PC-3 (cell line): ENCODE data around the gene DIS3L2. TPM values are rescaled to one million over a fixed set of nuclear protein-coding genes. Genes with fewer than 3 reads are reported as not detected.

Experiments used
- ATAC-seq: fragments of 200-7000 bp; cut with Tn5 transposase; 2 replicates; pipeline ENCODE4 v1.9.1; 2020; ENCODE audit warnings: mild to moderate bottlenecking, moderate library complexity
- BruUV-seq: library from RNA; stranded (reverse); fragments of 400-500 nt; replicated peaks from 2 replicates; lab custom pipeline; 2021; lab: Mats Ljungman, UMichigan
- CTCF ChIA-PET: fragments of 300-600 bp; sonication (Branson Sonifier 250); formaldehyde crosslinking; loops from one replicate; lab custom pipeline; 2022; ENCODE audit warnings: antibody characterized with exemption; lab: Charles Lee
- POLR2A ChIA-PET: fragments of 300-600 bp; sonication (Branson Sonifier 250); formaldehyde crosslinking; loops from one replicate; lab custom pipeline; 2022; ENCODE audit warnings: antibody characterized with exemption; ENCODE audit not compliant: unreplicated experiment; lab: Charles Lee
- DNase-seq: peaks from one replicate; pipeline ENCODE4 v3.0.0-alpha.2; 2015
- H2AFZ ChIP-seq: fragments of 300-600 bp; sonication (generic); 2 replicates; pipeline ENCODE4 v1.6.0; 2016; ENCODE audit warnings: antibody characterized with exemption, low read length
- H3F3A ChIP-seq: fragments of 300-600 bp; sonication (generic); one replicate; pipeline ENCODE4 v1.6.0; 2017; ENCODE audit warnings: antibody characterized with exemption, low read length, control low read depth, mild to moderate bottlenecking; ENCODE audit not compliant: unreplicated experiment
- H3K27ac ChIP-seq: fragments of 300-600 bp; sonication (generic); 2 replicates; pipeline ENCODE4 v1.5.1; 2016; ENCODE audit warnings: mild to moderate bottlenecking, low read length
- H3K27me3 ChIP-seq: fragments of 300-600 bp; sonication (generic); 2 replicates; pipeline ENCODE4 v1.6.1; 2016; ENCODE audit warnings: low read length, mixed read lengths
- H3K36me3 ChIP-seq: fragments of 300-600 bp; sonication (generic); 2 replicates; pipeline ENCODE4 v1.6.1; 2016; ENCODE audit warnings: low read depth, mixed run types, low read length, mixed read lengths
- H3K4me1 ChIP-seq: fragments of 300-600 bp; sonication (generic); 2 replicates; pipeline ENCODE4 v1.5.1; 2016; ENCODE audit warnings: low read length; ENCODE audit not compliant: insufficient read depth
- H3K4me2 ChIP-seq: fragments of 300-600 bp; sonication (generic); 2 replicates; pipeline ENCODE4 v1.6.0; 2016; ENCODE audit warnings: low read length
- H3K4me3 ChIP-seq: fragments of 300-600 bp; sonication (generic); 2 replicates; pipeline ENCODE4 v1.5.1; 2016; ENCODE audit warnings: mild to moderate bottlenecking, low read length, mixed read lengths
- H3K79me2 ChIP-seq: fragments of 300-600 bp; sonication (generic); 2 replicates; pipeline ENCODE4 v1.6.1; 2017; ENCODE audit warnings: low read length, mixed read lengths
- H3K9ac ChIP-seq: fragments of 300-600 bp; sonication (generic); 2 replicates; pipeline ENCODE4 v1.6.0; 2016; ENCODE audit warnings: mild to moderate bottlenecking, low read length
- H3K9me2 ChIP-seq: fragments of 300-600 bp; sonication (generic); replicated peaks from 2 replicates; pipeline ENCODE4 v1.6.1; 2016; ENCODE audit warnings: mixed run types, low read length, mixed read lengths
- H3K9me3 ChIP-seq: fragments of 300-600 bp; sonication (generic); 2 replicates; pipeline ENCODE4 v1.6.1; 2016; ENCODE audit warnings: low read length, mixed read lengths
- H4K20me1 ChIP-seq: fragments of 300-600 bp; sonication (generic); 2 replicates; pipeline ENCODE4 v1.6.1; 2016; ENCODE audit warnings: low read length, mixed read lengths
- EZH2 ChIP-seq: fragments of 300-600 bp; sonication (generic); IDR thresholded peaks from one replicate; pipeline ENCODE4 v1.6.1; 2017; ENCODE audit warnings: antibody characterized with exemption, mild to moderate bottlenecking, low read length; ENCODE audit not compliant: unreplicated experiment
- EZH2phosphoT487 ChIP-seq: fragments of 300-600 bp; sonication (generic); IDR thresholded peaks from 2 replicates; pipeline ENCODE4 v1.6.1; 2018; ENCODE audit warnings: mild to moderate bottlenecking, antibody characterized with exemption, low read length, borderline replicate concordance
- intact Hi-C: fragments of 100-400 bp; cut with micrococcal nuclease; formaldehyde crosslinking; loops from 2 replicates; pipeline ENCODE4 v1.9.0; 2023
- total RNA-seq: library from RNA; depleted of rRNA; stranded (reverse); fragments of >200 nt; gene quantifications from 2 replicates; pipeline ENCODE4 v1.2.3, GENCODE V29; 2014
- TF ChIP-seq, protein P1 (sequence below): fragments of 300-600 bp; sonication (generic); conservative IDR thresholded peaks from 2 replicates; pipeline ENCODE4 v1.5.1; 2017; ENCODE audit warnings: antibody characterized with exemption, low read depth, mild to moderate bottlenecking, low read length

DIS3L2 gene
- total RNA-seq, 1 experiment from 2014 or later = 22.8 TPM

DNA sequence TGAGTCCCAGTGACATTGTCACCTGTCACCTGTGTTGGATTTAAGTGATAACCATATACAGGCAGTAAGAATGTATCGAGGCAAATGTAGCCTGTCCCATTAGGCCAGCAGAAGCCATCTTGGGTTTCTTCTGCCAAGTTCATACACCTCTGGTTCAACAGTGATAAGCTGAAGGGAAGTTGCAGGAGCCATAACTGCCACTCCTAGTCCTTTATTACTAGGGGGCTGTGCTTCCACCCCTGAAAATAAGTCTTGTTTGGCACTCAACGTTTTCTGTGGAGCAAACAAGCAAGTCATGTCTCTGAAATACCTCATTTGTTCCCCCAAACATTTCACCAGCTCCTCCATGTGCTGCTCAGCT is 358.9 kb downstream of the DIS3L2 start:
- Histone ChIP-seq H3K4me1 (no peaks in the 10 kb centered on the region), H4K20me1 (no peaks in the 10 kb centered on the region), H3K27me3 (no peaks in the 10 kb centered on the region), H3F3A (no peaks in the 10 kb centered on the region), H3K36me3 (no peaks in the 10 kb centered on the region), H3K27ac (no peak overlapping the region), H3K4me2 (no peak overlapping the region), H3K9me3 (no peaks in the 10 kb centered on the region), H3K9me2 (no peaks in the 10 kb centered on the region), H3K79me2 (no peaks in the 10 kb centered on the region), H3K4me3 (no peak overlapping the region), H3K9ac (no peak overlapping the region), H2AFZ (no peak overlapping the region)
- POLR2A ChIA-PET = no interaction called here
- intact Hi-C loops = loop anchor here (10.0 kb wide), 1 partner anchor 176 kb away; no protein-coding TSS in a partner anchor
- DNase-seq (no peak), ATAC-seq (no peak)
- no TSS peak for BruUV-seq
- TF ChIP-seq, protein P1, sequence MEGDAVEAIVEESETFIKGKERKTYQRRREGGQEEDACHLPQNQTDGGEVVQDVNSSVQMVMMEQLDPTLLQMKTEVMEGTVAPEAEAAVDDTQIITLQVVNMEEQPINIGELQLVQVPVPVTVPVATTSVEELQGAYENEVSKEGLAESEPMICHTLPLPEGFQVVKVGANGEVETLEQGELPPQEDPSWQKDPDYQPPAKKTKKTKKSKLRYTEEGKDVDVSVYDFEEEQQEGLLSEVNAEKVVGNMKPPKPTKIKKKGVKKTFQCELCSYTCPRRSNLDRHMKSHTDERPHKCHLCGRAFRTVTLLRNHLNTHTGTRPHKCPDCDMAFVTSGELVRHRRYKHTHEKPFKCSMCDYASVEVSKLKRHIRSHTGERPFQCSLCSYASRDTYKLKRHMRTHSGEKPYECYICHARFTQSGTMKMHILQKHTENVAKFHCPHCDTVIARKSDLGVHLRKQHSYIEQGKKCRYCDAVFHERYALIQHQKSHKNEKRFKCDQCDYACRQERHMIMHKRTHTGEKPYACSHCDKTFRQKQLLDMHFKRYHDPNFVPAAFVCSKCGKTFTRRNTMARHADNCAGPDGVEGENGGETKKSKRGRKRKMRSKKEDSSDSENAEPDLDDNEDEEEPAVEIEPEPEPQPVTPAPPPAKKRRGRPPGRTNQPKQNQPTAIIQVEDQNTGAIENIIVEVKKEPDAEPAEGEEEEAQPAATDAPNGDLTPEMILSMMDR = no peak
- no peak for TF ChIP-seq EZH2
- TF ChIP-seq EZH2phosphoT487 = no peak
- CTCF ChIA-PET = no interaction called here

DNA sequence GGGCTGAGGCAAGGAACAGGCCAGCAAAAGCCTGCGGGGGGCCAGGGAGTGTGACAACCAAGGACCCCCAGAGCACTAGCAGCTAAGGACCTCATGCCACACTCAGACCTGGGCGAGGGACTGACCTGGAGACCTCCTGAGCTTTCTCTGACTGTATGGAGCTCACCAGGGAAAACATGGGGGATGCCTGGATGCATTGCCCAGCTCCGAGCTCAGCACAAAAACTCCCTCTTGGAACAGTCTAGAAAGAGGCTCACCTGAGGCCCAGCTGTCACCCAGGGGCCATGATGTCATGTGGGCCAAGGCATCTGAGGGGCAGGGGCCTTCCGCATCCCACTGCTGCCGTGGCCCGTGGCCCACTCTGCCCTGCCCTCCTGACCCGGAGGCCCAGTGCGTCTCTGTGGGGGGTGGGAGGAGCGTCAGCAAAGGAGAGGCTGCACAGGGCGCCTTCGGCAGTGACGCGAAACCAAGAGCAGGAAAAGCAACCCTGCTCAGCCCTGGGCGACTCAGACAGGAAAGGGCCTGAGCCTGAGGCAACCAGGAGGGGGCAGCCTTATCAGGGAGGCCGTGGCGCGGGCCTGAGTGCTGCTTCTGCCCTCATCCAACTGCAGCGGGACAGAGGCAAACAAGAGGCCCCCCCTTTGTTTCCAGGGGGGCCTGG is 359.8 kb downstream of the DIS3L2 start:
- CTCF ChIA-PET = no interaction called here
- intact Hi-C loops = loop anchor here (10.0 kb wide), 1 partner anchor 176 kb away; no protein-coding TSS in a partner anchor

More for the DNA sequence above, 359.8 kb downstream of the DIS3L2 start:
- Histone ChIP-seq H4K20me1 (no peaks in the 10 kb centered on the region), H3K27ac (no peak overlapping the region), H3K9me3 (no peaks in the 10 kb centered on the region), H3K4me1 (no peaks in the 10 kb centered on the region), H3F3A (no peaks in the 10 kb centered on the region), H3K27me3 (no peaks in the 10 kb centered on the region), H3K4me2 (no peak overlapping the region), H2AFZ (no peak overlapping the region), H3K9ac (no peak overlapping the region), H3K36me3 (no peaks in the 10 kb centered on the region), H3K9me2 (no peaks in the 10 kb centered on the region), H3K4me3 (no peak overlapping the region), H3K79me2 (no peaks in the 10 kb centered on the region)
- POLR2A ChIA-PET = no interaction called here
- TF ChIP-seq, protein P1 = 0 out of 2 replicates have a peak, but pooled peaks have one; percentile 16
- no peak for TF ChIP-seq EZH2
- ATAC-seq (no peak), DNase-seq (no peak)
- BruUV-seq = no TSS peak
